A673 (cell line): ENCODE results near the gene CAPG.

Source experiments
- EZH2 ChIP-seq: fragments of 200-600 bp; sonication (generic); IDR thresholded peaks from 2 replicates; pipeline ENCODE4 v1.6.1; 2017; ENCODE audit warnings: borderline replicate concordance, low read depth, mild to moderate bottlenecking, mixed read lengths, antibody characterized with exemption, low read length; ENCODE audit not compliant: poor library complexity, severe bottlenecking
- TF ChIP-seq, protein P1 (sequence below): fragments of 300-800, 200-600 bp; sonication (generic); conservative IDR thresholded peaks from 2 replicates; pipeline ENCODE4 v1.5.1; 2017; ENCODE audit warnings: low read depth, mild to moderate bottlenecking, antibody characterized with exemption, low read length, moderate library complexity, mixed read lengths

DNA sequence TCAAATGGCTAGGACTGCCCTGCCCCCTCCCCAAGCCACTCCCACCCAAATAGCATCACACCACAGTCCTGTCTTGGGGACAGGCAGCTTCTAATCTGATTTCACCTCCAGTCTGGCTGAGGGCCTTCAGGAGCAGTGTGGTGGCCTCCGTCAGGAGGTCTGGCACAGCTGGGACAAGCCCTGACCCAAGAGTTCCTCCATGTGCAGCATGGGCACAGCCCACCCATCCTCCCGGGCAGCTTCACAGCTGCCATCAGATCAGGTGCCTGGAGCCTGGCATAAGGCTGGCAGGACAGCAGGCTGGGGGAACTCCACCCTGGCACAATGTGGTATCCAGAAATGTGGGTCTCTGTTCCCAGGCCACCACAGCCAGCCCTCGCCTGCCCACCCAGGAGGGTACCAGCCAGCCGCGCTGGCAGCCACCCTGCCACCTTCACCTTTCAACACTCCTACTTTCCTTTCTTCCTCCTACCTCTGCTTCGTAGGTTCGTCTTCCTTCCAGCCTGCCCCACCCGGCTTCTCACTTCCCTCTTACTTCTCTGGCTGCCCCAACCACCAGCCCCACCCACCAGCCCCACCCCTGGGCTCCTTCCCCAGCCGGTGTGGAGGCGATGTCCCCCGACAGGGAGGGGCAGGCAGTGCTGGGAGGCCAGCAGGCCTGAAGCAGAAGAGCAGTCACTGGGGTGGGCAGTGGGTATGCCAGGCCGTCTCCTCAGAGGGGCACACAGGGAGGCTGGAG, at the start of gene CAPG:
- no peak for TF ChIP-seq EZH2
- TF ChIP-seq, protein P1, sequence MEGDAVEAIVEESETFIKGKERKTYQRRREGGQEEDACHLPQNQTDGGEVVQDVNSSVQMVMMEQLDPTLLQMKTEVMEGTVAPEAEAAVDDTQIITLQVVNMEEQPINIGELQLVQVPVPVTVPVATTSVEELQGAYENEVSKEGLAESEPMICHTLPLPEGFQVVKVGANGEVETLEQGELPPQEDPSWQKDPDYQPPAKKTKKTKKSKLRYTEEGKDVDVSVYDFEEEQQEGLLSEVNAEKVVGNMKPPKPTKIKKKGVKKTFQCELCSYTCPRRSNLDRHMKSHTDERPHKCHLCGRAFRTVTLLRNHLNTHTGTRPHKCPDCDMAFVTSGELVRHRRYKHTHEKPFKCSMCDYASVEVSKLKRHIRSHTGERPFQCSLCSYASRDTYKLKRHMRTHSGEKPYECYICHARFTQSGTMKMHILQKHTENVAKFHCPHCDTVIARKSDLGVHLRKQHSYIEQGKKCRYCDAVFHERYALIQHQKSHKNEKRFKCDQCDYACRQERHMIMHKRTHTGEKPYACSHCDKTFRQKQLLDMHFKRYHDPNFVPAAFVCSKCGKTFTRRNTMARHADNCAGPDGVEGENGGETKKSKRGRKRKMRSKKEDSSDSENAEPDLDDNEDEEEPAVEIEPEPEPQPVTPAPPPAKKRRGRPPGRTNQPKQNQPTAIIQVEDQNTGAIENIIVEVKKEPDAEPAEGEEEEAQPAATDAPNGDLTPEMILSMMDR: no peak
